MM.1S (cell line): ENCODE results near the gene INO80B.

ENCODE experiments used
- EZH2 ChIP-seq: fragments of 300-600 bp; sonication (generic); optimal IDR thresholded peaks from 2 replicates; pipeline ENCODE3; 2017; ENCODE audit warnings: low read depth, mild to moderate bottlenecking, antibody characterized with exemption, low read length, mixed read lengths
- TF ChIP-seq, protein P1 (sequence below): fragments of 300-600 bp; sonication (generic); IDR thresholded peaks from 2 replicates; pipeline ENCODE4 v1.5.1; 2016; ENCODE audit warnings: antibody characterized with exemption, low read length, mixed read lengths

DNA sequence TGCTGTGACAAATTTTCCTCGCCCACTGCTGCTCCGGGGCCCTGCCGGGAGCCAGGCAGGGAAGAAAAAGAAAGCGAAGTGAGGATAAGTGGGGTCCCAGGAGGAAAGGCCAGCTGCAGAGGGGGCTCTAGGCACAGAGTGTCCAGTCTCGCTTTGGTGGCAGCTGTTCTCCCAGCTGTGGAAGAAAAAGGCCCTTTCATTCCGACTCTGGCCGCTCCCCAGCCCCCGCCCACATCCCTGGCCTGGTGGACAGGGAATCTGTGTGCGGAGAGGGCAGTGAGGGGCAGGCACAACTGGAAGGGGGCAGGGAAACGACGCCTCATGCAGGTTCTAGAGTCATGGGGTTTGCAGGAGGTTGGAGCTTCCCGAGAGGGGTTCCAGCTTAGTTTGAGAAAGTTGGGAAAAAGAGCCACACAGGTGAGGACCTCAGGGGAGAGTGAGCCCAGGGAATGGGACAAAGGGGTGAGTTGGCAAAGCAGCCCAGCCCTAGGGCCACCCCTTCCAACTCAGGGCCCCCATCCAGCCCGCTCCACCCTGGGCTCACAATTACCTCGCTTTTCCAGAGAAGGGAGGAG, 15.0 kb upstream of the INO80B start:
- TF ChIP-seq, protein P1, sequence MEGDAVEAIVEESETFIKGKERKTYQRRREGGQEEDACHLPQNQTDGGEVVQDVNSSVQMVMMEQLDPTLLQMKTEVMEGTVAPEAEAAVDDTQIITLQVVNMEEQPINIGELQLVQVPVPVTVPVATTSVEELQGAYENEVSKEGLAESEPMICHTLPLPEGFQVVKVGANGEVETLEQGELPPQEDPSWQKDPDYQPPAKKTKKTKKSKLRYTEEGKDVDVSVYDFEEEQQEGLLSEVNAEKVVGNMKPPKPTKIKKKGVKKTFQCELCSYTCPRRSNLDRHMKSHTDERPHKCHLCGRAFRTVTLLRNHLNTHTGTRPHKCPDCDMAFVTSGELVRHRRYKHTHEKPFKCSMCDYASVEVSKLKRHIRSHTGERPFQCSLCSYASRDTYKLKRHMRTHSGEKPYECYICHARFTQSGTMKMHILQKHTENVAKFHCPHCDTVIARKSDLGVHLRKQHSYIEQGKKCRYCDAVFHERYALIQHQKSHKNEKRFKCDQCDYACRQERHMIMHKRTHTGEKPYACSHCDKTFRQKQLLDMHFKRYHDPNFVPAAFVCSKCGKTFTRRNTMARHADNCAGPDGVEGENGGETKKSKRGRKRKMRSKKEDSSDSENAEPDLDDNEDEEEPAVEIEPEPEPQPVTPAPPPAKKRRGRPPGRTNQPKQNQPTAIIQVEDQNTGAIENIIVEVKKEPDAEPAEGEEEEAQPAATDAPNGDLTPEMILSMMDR = no peak
- no peak for TF ChIP-seq EZH2
